Measurements from ENCODE around the gene SUPT6H. TPM values are rescaled to one million over a fixed set of nuclear protein-coding genes. Genes with fewer than 3 reads are reported as not detected.
"Not testable (repeated sequence)": the region's sequence is repeated elsewhere in the genome, so short reads cannot be mapped to it uniquely, and the experiment has no call there.

The SUPT6H gene
- total RNA-seq, 1 donor from 2014 or later, result 29.9 TPM

- Histone ChIP-seq H3K4me3 (peak overlapping the region; percentile 4), H4K20me1 (ENCODE audit: low read depth) (peaks cover 58% of the 10 kb centered on the region), H3K27ac (no peak overlapping the region), H3K36me3 (peaks cover 7% of the 10 kb centered on the region), H3K9ac (no peak overlapping the region), H3K79me2 (ENCODE audit: low read depth) (peaks cover 53% of the 10 kb centered on the region), H3K4me1 (peaks cover 42% of the 10 kb centered on the region), H3K9me3 (ENCODE audit: low read depth) (no peaks in the 10 kb centered on the region), H3K27me3 (no peaks in the 10 kb centered on the region), H3K4me2 (peak overlapping the region; percentile 32), H3F3A (ENCODE audit: low read depth) (peaks cover 88% of the 10 kb centered on the region), H2AFZ (replicated peaks) (no peak overlapping the region)
- Mint-ChIP-seq H3K36me3 (peaks cover 26% of the 10 kb centered on the region), H3K9me3 (no peaks in the 10 kb centered on the region), H3K27ac (no peak overlapping the region), H3K4me3 (peak overlapping the region; percentile 41), H3K4me1 (peaks cover 61% of the 10 kb centered on the region), H3K27me3 (ENCODE audit: insufficient read depth, low read depth) (peaks cover 6% of the 10 kb centered on the region)
- TF ChIP-seq CTCF (IDR thresholded peaks at IDR 0.05) (no peak), EZH2phosphoT487 (IDR thresholded peaks at IDR 0.05) (no peak), EZH2 (IDR thresholded peaks at IDR 0.05) (no peak)
- no peak for DNase-seq (ENCODE audit: low spot score)
Observed at GRCh38 chr17:28722417-28723158, 60.6 kb downstream of the SUPT6H start.

- Mint-ChIP-seq H3K27ac (no peak overlapping the region), H3K4me3 (peak overlapping the region; percentile 28), H3K36me3 (peaks cover 26% of the 10 kb centered on the region), H3K27me3 (ENCODE audit: insufficient read depth, low read depth) (peaks cover 4% of the 10 kb centered on the region), H3K9me3 (no peaks in the 10 kb centered on the region), H3K4me1 (peaks cover 62% of the 10 kb centered on the region)
- H3K36me3 ChIP-seq, result peaks cover 7% of the 10 kb centered on the region
- H3K4me1 ChIP-seq, result peaks cover 42% of the 10 kb centered on the region
- no peak overlapping the region for H2AFZ ChIP-seq (replicated peaks)
- no peak for DNase-seq (ENCODE audit: low spot score)
- H3K4me2 ChIP-seq, result no peak overlapping the region
- H3K9ac ChIP-seq, result no peak overlapping the region
- peaks cover 53% of the 10 kb centered on the region for H3K79me2 ChIP-seq (ENCODE audit: low read depth)
- H4K20me1 ChIP-seq (ENCODE audit: low read depth), result peaks cover 58% of the 10 kb centered on the region
- no peaks in the 10 kb centered on the region for H3K9me3 ChIP-seq (ENCODE audit: low read depth)
- no peak for TF ChIP-seq EZH2 (IDR thresholded peaks at IDR 0.05)
- TF ChIP-seq EZH2phosphoT487 (IDR thresholded peaks at IDR 0.05), result no peak
- TF ChIP-seq CTCF (IDR thresholded peaks at IDR 0.05), result no peak
- peaks cover 90% of the 10 kb centered on the region for H3F3A ChIP-seq (ENCODE audit: low read depth)
- H3K4me3 ChIP-seq, result no peak overlapping the region
- H3K27ac ChIP-seq, result no peak overlapping the region
- H3K27me3 ChIP-seq, result no peaks in the 10 kb centered on the region
Observed at GRCh38 chr17:28723159-28723835, 61.3 kb downstream of the SUPT6H start.

GRCh38 chr17:28723836-28724499, 62.0 kb downstream of the SUPT6H start:
- DNase-seq (ENCODE audit: low spot score); H3K27me3 ChIP-seq; H2AFZ ChIP-seq (replicated peaks); H3K9me3 ChIP-seq (ENCODE audit: low read depth); H3K4me3 ChIP-seq; H3K27ac Mint-ChIP-seq; H3K9ac ChIP-seq; H3K4me2 ChIP-seq; H3K9me3 Mint-ChIP-seq; H3K36me3 ChIP-seq; H3K27me3 Mint-ChIP-seq (ENCODE audit: insufficient read depth, low read depth); H3K27ac ChIP-seq: not testable (repeated sequence)
- H3F3A ChIP-seq (ENCODE audit: low read depth), result peaks cover 87% of the 10 kb centered on the region
- H3K79me2 ChIP-seq (ENCODE audit: low read depth), result peaks cover 53% of the 10 kb centered on the region
- H3K4me1 ChIP-seq, result peaks cover 36% of the 10 kb centered on the region
- peak overlapping the region; percentile 90 for H3K4me3 Mint-ChIP-seq
- peaks cover 58% of the 10 kb centered on the region for H4K20me1 ChIP-seq (ENCODE audit: low read depth)
- H3K36me3 Mint-ChIP-seq, result peaks cover 26% of the 10 kb centered on the region
- H3K4me1 Mint-ChIP-seq, result peaks cover 59% of the 10 kb centered on the region

All from neural progenitor cell (in vitro differentiated cells).